T47D (cell line): ENCODE results near the gene DPT.

Source experiments
- DNase-seq, 2 experiments: peaks; one replicate each; pipeline versions ENCODE4 v3.0.0 to v3.0.0-alpha.2; 2011 to 2012; ENCODE audit warnings: low read depth in 1 of 2, low spot score in 1 of 2
- JUND ChIP-seq: IDR thresholded peaks from 2 replicates; pipeline ENCODE4 v1.6.1; 2012; ENCODE audit warnings: low read depth
- in situ Hi-C: cut with HindIII; loops from 2 replicates; pipeline ENCODE4 v1.10.0; 2016; ENCODE audit warnings: low sequenced_read_pairs, low pct_unique_long_range_greater_than_20kb

Gene DPT

GRCh38 chr1:168689726-168690602 lies 39.0 kb downstream of the DPT start:
- no peak for DNase-seq
- TF ChIP-seq JUND = no peak

DNA sequence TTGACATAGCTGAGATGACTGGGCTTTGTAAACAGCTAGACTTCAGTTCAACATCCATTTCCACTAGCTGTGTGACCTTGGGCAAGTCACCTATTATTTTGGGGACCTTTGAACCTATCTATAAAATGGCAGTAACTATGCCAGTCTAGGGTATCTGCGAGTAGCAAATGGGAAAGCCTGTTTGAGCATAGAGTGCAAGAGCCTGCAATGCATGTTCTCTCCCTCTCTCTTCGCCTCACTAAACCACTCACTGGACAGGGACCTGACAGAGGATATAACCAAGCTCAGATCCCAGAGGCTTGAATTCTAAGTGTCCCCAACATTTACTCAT lies 39.7 kb downstream of the DPT start:
- TF ChIP-seq JUND = no peak
- in situ Hi-C loops = no loop called here
- DNase-seq = no peak

More at GRCh38 chr1:168689726-168690602, 39.0 kb downstream of the DPT start:
- in situ Hi-C loops = no loop called here

- DNase-seq = no peak
- no peak for TF ChIP-seq JUND
Observed at GRCh38 chr1:168688644-168689326, 40.2 kb downstream of the DPT start.

DNA sequence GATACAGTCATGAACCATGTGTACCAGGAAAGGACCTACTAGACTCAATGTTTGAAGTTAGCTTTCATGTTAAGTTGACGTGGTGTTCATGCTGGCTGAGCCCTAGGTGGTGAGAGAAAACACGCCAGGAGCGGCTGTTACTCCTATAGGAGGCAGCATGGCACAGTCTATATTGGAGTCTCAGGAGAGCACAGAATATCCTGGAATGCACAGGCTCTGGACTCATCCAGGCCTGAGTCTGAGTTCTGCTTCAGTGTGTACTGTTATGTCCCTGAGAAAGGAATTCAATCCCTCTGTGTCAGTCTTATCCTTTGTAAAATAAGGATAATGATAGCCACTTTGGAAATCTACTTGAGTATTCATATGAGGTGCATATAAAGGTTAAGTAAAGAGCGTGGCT lies 41.2 kb downstream of the DPT start:
- DNase-seq = peak in 1 of 2 experiments; percentile 37
- no peak for TF ChIP-seq JUND
- in situ Hi-C loops = no loop called here

More at GRCh38 chr1:168688644-168689326, 40.2 kb downstream of the DPT start:
- in situ Hi-C loops = no loop called here

- in situ Hi-C loops = no loop called here
- TF ChIP-seq JUND = no peak
- DNase-seq = no peak
Observed at GRCh38 chr1:168686666-168687065, 42.3 kb downstream of the DPT start.

GRCh38 chr1:168683871-168684270 lies 45.1 kb downstream of the DPT start:
- TF ChIP-seq JUND = no peak
- in situ Hi-C loops = no loop called here
- DNase-seq = no peak

GRCh38 chr1:168676861-168677260 lies 52.1 kb downstream of the DPT start:
- in situ Hi-C loops = no loop called here
- no peak for TF ChIP-seq JUND
- no peak for DNase-seq

DNA sequence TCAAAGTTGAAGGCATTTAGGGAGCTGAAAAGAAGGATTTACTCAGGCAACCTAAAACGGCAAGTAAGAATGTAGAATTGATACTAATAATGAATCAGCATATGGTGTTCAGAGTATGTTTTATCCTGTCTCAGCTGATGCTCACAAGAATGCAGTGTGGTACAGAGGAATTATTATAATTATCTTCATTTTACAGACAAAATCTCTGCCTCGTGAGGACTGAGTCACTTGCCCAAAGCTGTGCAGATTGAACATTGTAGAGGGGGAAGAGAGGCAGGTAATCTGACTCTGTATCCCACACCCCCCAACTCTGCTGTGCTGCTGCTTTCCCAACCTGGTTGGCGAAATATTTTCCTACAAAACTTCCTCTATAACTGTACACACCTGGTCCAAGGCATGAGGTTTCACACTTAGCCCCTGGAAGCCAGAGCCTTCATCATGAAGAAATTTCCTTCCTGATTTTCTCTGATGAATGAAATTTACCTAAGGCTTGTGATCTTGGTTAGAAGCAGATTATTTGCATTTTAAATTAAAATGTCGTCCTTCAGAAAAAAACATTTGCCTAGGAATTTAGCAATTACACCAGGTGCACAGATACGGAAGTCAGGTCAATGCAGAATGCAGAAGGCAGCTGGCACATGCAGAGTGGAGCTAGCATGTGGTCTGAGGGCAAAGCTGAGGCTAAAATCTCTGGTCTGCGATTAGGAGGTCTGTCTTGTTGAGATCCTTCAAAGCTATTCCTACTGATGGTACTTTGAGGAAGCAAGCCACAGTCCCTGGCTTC lies 52.8 kb downstream of the DPT start:
- no peak for DNase-seq
- in situ Hi-C loops = no loop called here
- no peak for TF ChIP-seq JUND

GRCh38 chr1:168673974-168674683 lies 54.9 kb downstream of the DPT start:
- in situ Hi-C loops = no loop called here
- no peak for TF ChIP-seq JUND
- DNase-seq = no peak

DNA sequence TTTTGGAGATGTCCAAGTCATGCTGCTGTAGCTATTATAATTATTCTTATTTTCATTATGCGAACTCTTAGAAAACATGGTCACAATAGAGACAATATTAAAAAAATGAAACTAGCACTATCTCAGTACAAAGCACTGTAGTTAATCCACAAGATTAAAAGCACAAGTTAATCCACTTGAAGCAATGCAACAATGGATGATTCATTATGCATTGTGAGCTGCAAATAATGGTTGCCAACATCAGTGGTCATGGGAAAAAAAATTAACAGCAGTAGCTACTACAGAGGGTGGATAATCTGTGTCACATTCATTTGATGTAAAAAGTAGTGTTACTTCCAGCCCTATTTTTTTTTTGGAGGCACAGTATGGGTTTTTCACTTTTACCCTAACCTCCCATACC lies 56.7 kb downstream of the DPT start:
- no peak for DNase-seq
- in situ Hi-C loops = no loop called here
- no peak for TF ChIP-seq JUND

GRCh38 chr1:168671782-168672181 lies 57.2 kb downstream of the DPT start:
- no peak for DNase-seq
- TF ChIP-seq JUND = no peak
- in situ Hi-C loops = no loop called here

DNA sequence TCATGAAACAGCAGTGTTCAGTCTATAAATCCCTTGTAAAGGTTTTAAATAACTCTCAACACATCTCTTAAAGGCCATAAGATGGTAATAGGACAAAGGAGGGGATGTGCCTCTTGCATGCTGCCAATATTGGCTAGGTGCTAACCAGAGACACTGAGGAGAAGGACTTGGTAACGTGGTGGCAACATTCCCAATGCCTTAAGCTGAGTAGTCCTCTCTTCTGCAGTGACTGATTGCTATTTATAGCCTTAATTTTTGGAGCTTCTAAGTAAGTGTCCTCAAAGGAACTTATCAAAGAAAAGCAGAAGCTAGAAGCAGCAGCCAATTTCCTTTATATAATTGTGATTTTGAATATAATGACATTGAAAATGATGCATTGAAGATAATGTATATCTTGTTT lies 63.0 kb downstream of the DPT start:
- in situ Hi-C loops = no loop called here
- no peak for DNase-seq
- no peak for TF ChIP-seq JUND
